ENCODE measurements around the gene PLA2G12B.
"Not testable (repeated sequence)": the region's sequence is repeated elsewhere in the genome, so short reads cannot be mapped to it uniquely, and the experiment has no call there.

GRCh38 chr10:72995459-72995858, 40.9 kb upstream of the PLA2G12B start:
- TF ChIP-seq, protein P1, sequence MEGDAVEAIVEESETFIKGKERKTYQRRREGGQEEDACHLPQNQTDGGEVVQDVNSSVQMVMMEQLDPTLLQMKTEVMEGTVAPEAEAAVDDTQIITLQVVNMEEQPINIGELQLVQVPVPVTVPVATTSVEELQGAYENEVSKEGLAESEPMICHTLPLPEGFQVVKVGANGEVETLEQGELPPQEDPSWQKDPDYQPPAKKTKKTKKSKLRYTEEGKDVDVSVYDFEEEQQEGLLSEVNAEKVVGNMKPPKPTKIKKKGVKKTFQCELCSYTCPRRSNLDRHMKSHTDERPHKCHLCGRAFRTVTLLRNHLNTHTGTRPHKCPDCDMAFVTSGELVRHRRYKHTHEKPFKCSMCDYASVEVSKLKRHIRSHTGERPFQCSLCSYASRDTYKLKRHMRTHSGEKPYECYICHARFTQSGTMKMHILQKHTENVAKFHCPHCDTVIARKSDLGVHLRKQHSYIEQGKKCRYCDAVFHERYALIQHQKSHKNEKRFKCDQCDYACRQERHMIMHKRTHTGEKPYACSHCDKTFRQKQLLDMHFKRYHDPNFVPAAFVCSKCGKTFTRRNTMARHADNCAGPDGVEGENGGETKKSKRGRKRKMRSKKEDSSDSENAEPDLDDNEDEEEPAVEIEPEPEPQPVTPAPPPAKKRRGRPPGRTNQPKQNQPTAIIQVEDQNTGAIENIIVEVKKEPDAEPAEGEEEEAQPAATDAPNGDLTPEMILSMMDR (conservative IDR thresholded peaks at IDR 0.05; ENCODE audit: low read depth, low read length): not testable (repeated sequence)
- not testable (repeated sequence) for TF ChIP-seq EZH2 (IDR thresholded peaks at IDR 0.05; ENCODE audit: low read length, unreplicated experiment); EZH2phosphoT487 (IDR thresholded peaks at IDR 0.05; ENCODE audit: borderline replicate concordance, low read length)

All from PC-3 (cell line).